KMS-11 (cell line): ENCODE results near the gene DNAJC27.

Experiments
- H2AFZ ChIP-seq: fragments of 200-600 bp; sonication (generic); 2 replicates; pipeline ENCODE4 v1.6.1; 2016; ENCODE audit warnings: antibody characterized with exemption, mixed run types, low read depth
- H3K27ac ChIP-seq: fragments of 200-600 bp; sonication (generic); 2 replicates; pipeline ENCODE4 v1.6.1; 2016; ENCODE audit warnings: mild to moderate bottlenecking, mixed run types
- H3K27me3 ChIP-seq: fragments of 200-600 bp; sonication (generic); 2 replicates; pipeline ENCODE4 v1.6.1; 2017; ENCODE audit warnings: mild to moderate bottlenecking, low read depth, mixed run types, moderate library complexity; ENCODE audit not compliant: insufficient read depth
- H3K36me3 ChIP-seq: fragments of 200-600 bp; sonication (generic); 2 replicates; pipeline ENCODE4 v1.6.1; 2017; ENCODE audit warnings: mild to moderate bottlenecking, mixed run types; ENCODE audit not compliant: insufficient read depth
- H3K4me1 ChIP-seq: fragments of 200-600 bp; sonication (generic); 2 replicates; pipeline ENCODE4 v1.6.1; 2016; ENCODE audit warnings: mild to moderate bottlenecking, low read depth, mixed run types; ENCODE audit not compliant: poor library complexity, severe bottlenecking
- H3K4me2 ChIP-seq: fragments of 200-600 bp; sonication (generic); 2 replicates; pipeline ENCODE4 v1.7.0; 2016; ENCODE audit warnings: mild to moderate bottlenecking, mixed run types
- H3K4me3 ChIP-seq: fragments of 200-600 bp; sonication (generic); IDR thresholded peaks from 2 replicates; pipeline ENCODE4 v1.6.1; 2017; ENCODE audit warnings: low read depth, low read length, mixed read lengths; ENCODE audit not compliant: insufficient read depth
- H3K79me2 ChIP-seq: fragments of 200-600 bp; sonication (generic); 2 replicates; pipeline ENCODE4 v1.6.1; 2016; ENCODE audit warnings: low read depth, mixed run types; ENCODE audit not compliant: insufficient read depth
- H3K9ac ChIP-seq: fragments of 200-600 bp; sonication (generic); 2 replicates; pipeline ENCODE4 v1.6.1; 2016; ENCODE audit warnings: mild to moderate bottlenecking, mixed run types
- H4K20me1 ChIP-seq: fragments of 200-600 bp; sonication (generic); 2 replicates; pipeline ENCODE4 v1.6.1; 2016; ENCODE audit warnings: mild to moderate bottlenecking, mixed run types; ENCODE audit not compliant: insufficient read depth
- CTCF ChIP-seq: fragments of 200-600 bp; sonication (generic); conservative IDR thresholded peaks from 2 replicates; pipeline ENCODE4 v1.6.1; 2017; ENCODE audit warnings: low read depth, mild to moderate bottlenecking, antibody characterized with exemption, low read length, moderate library complexity, mixed read lengths

Gene DNAJC27

GRCh38 chr2:24915175-24915574, 56.6 kb downstream of the DNAJC27 start:
- H3K27me3 ChIP-seq = no peaks in the 10 kb centered on the region
- no peaks in the 10 kb centered on the region for H4K20me1 ChIP-seq
- no peak overlapping the region for H2AFZ ChIP-seq
- H3K4me2 ChIP-seq = no peak overlapping the region
- peaks cover 38% of the 10 kb centered on the region for H3K79me2 ChIP-seq
- no peak overlapping the region for H3K9ac ChIP-seq
- H3K4me3 ChIP-seq = no peak overlapping the region
- H3K4me1 ChIP-seq = peaks cover 21% of the 10 kb centered on the region
- no peaks in the 10 kb centered on the region for H3K36me3 ChIP-seq
- H3K27ac ChIP-seq = no peak overlapping the region
- TF ChIP-seq CTCF = no peak

DNA sequence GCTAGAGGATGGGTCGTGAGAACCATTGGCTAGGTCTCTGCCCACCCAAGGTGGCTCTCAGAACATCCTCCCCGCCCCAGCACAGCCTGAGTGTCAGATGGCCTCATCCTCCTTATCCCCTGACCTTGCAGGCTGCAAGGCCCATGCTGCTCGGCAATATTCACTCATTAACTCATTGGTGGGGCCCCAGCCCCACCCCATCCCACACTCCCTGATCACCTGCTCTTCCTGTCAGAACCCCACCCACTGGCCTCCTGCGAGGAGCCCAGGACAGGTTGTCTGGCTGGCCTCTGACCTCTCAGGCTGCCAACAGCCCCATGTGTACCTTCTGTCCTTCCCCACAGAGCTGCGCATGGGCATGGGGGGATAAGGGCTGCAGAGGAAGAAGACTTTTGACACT, 57.0 kb downstream of the DNAJC27 start:
- Histone ChIP-seq H3K4me3 (no peak overlapping the region), H4K20me1 (no peaks in the 10 kb centered on the region), H3K4me1 (peaks cover 21% of the 10 kb centered on the region), H3K79me2 (peaks cover 38% of the 10 kb centered on the region), H2AFZ (no peak overlapping the region), H3K27me3 (no peaks in the 10 kb centered on the region), H3K27ac (no peak overlapping the region), H3K4me2 (no peak overlapping the region), H3K36me3 (no peaks in the 10 kb centered on the region), H3K9ac (no peak overlapping the region)
- no peak for TF ChIP-seq CTCF

DNA sequence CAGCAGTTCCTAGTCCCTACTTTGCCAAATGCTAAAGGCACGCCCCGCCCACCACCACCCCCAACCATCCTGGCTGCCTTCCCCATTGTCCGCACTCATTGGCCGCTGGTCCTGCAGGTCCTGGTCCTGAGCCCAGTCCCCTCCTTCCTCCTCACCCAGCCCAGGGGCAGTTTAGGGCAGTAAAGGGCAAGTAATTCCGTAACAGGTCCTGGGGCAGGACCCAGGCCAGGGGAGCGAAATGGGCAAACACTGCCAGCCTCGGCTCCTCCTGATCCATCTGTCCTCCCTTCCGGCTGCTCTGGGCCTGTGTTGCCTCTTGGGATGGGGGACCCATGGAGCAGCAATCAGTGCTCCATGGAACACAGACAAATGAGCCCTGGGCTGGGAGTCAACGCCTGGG, 57.8 kb downstream of the DNAJC27 start:
- no peak overlapping the region for H3K9ac ChIP-seq
- no peak for TF ChIP-seq CTCF
- no peaks in the 10 kb centered on the region for H4K20me1 ChIP-seq
- H3K27ac ChIP-seq = no peak overlapping the region
- H3K79me2 ChIP-seq = peaks cover 34% of the 10 kb centered on the region
- H3K4me2 ChIP-seq = no peak overlapping the region
- H3K4me3 ChIP-seq = no peak overlapping the region
- no peaks in the 10 kb centered on the region for H3K36me3 ChIP-seq
- no peak overlapping the region for H2AFZ ChIP-seq
- no peaks in the 10 kb centered on the region for H3K27me3 ChIP-seq
- peaks cover 18% of the 10 kb centered on the region for H3K4me1 ChIP-seq

- H3K4me2 ChIP-seq = no peak overlapping the region
- H4K20me1 ChIP-seq = no peaks in the 10 kb centered on the region
- H3K9ac ChIP-seq = no peak overlapping the region
- peaks cover 9% of the 10 kb centered on the region for H3K4me1 ChIP-seq
- H2AFZ ChIP-seq = no peak overlapping the region
- no peaks in the 10 kb centered on the region for H3K36me3 ChIP-seq
- H3K27me3 ChIP-seq = no peaks in the 10 kb centered on the region
- peaks cover 25% of the 10 kb centered on the region for H3K79me2 ChIP-seq
- H3K27ac ChIP-seq = no peak overlapping the region
- no peak for TF ChIP-seq CTCF
- no peak overlapping the region for H3K4me3 ChIP-seq
Measured at GRCh38 chr2:24912986-24913385, 58.8 kb downstream of the DNAJC27 start.
